ENCODE data around the gene IFNA1. TPM values are rescaled to one million over a fixed set of nuclear protein-coding genes. Genes with fewer than 3 reads are reported as not detected.
"Not testable (repeated sequence)": the region's sequence is repeated elsewhere in the genome, so short reads cannot be mapped to it uniquely, and the experiment has no call there.

The IFNA1 gene
- total RNA-seq, 1 donor from 2014 or later: not detected

GRCh38 chr9:21432672-21433425 is 7.4 kb upstream of the IFNA1 start:
- Mint-ChIP-seq H3K27me3 (no peaks in the 10 kb centered on the region), H3K27ac (no peak overlapping the region), H3K9me3 (ENCODE audit: low read depth) (peaks cover 4% of the 10 kb centered on the region), H3K4me3 (ENCODE audit: low read depth) (no peak overlapping the region), H3K4me1 (ENCODE audit: low read depth) (no peaks in the 10 kb centered on the region), H3K36me3 (ENCODE audit: insufficient read depth) (no peaks in the 10 kb centered on the region)
- no peak for DNase-seq (ENCODE audit: low spot score, unreplicated experiment)
- TF ChIP-seq CTCF (IDR thresholded peaks at IDR 0.05; ENCODE audit: unreplicated experiment): no peak

GRCh38 chr9:21434202-21435014 is 5.8 kb upstream of the IFNA1 start:
- TF ChIP-seq CTCF (IDR thresholded peaks at IDR 0.05; ENCODE audit: unreplicated experiment): peak; percentile 64
- no peak for DNase-seq (ENCODE audit: low spot score, unreplicated experiment)
- Mint-ChIP-seq H3K9me3 (ENCODE audit: low read depth) (peaks cover 4% of the 10 kb centered on the region), H3K27ac (no peak overlapping the region), H3K36me3 (ENCODE audit: insufficient read depth) (no peaks in the 10 kb centered on the region), H3K27me3 (no peaks in the 10 kb centered on the region), H3K4me1 (ENCODE audit: low read depth) (no peaks in the 10 kb centered on the region), H3K4me3 (ENCODE audit: low read depth) (no peak overlapping the region)

- not testable (repeated sequence) for H3K27ac Mint-ChIP-seq; H3K4me3 Mint-ChIP-seq (ENCODE audit: low read depth); H3K36me3 Mint-ChIP-seq (ENCODE audit: insufficient read depth); DNase-seq (ENCODE audit: low spot score, unreplicated experiment); H3K4me1 Mint-ChIP-seq (ENCODE audit: low read depth); H3K9me3 Mint-ChIP-seq (ENCODE audit: low read depth); H3K27me3 Mint-ChIP-seq
These were observed 5.2 kb upstream of the IFNA1 start for GRCh38 chr9:21435015-21435383.

- H3K27me3 Mint-ChIP-seq: no peaks in the 10 kb centered on the region
These were observed 3.8 kb downstream of the IFNA1 start for GRCh38 chr9:21443849-21444625.

GRCh38 chr9:21449312-21449711 is 9.1 kb downstream of the IFNA1 start:
- peaks cover 13% of the 10 kb centered on the region for H3K4me1 Mint-ChIP-seq (ENCODE audit: low read depth)
- H3K36me3 Mint-ChIP-seq (ENCODE audit: insufficient read depth); DNase-seq (ENCODE audit: low spot score, unreplicated experiment); H3K27me3 Mint-ChIP-seq; H3K27ac Mint-ChIP-seq; H3K4me3 Mint-ChIP-seq (ENCODE audit: low read depth); H3K9me3 Mint-ChIP-seq (ENCODE audit: low read depth): not testable (repeated sequence)

More at GRCh38 chr9:21443849-21444625, 3.8 kb downstream of the IFNA1 start:
- DNase-seq (ENCODE audit: low spot score, unreplicated experiment): no peak
- H3K4me3 Mint-ChIP-seq (ENCODE audit: low read depth): no peak overlapping the region
- H3K36me3 Mint-ChIP-seq (ENCODE audit: insufficient read depth): peaks cover 1% of the 10 kb centered on the region
- H3K27ac Mint-ChIP-seq: no peak overlapping the region
- peaks cover 11% of the 10 kb centered on the region for H3K4me1 Mint-ChIP-seq (ENCODE audit: low read depth)
- no peak for TF ChIP-seq CTCF (IDR thresholded peaks at IDR 0.05; ENCODE audit: unreplicated experiment)
- H3K9me3 Mint-ChIP-seq (ENCODE audit: low read depth): no peaks in the 10 kb centered on the region

All from progenitor cell of endocrine pancreas (in vitro differentiated cells).